B cell (primary cell): ENCODE data around the gene ARHGEF39. TPM values are rescaled to one million over a fixed set of nuclear protein-coding genes. Genes with fewer than 3 reads are reported as not detected.

Experiments
- ATAC-seq: fragments of 200-7000 bp; cut with Tn5 transposase; one replicate; pipeline ENCODE4 v1.10.0; 2021; ENCODE audit warnings: low read depth, mild to moderate bottlenecking, moderate number of reproducible peaks, moderate library complexity
- CTCF ChIA-PET: fragments of 350-600 bp; sonication (Branson Sonifier 250); formaldehyde crosslinking; loops from one replicate; lab custom pipeline; 2021; ENCODE audit warnings: antibody characterized with exemption, inconsistent platforms; lab: Charles Lee
- POLR2A ChIA-PET: fragments of 350-600 bp; sonication (Branson Sonifier 250); formaldehyde crosslinking; loops from one replicate; lab custom pipeline; 2021; ENCODE audit warnings: antibody characterized with exemption; lab: Charles Lee
- DNase-seq: peaks from one replicate; pipeline ENCODE4 v3.0.0; 2013
- H2AFZ ChIP-seq: 2 replicates; pipeline ENCODE4 v1.6.1; 2012; ENCODE audit warnings: mild to moderate bottlenecking, low read depth, low read length; ENCODE audit not compliant: insufficient read depth, poor library complexity, severe bottlenecking
- H3K27ac ChIP-seq, 2 donors: 1 replicate in 1 of 2; 2 replicates in 1 of 2; pipeline ENCODE4 v1.5.1; 2012 to 2013; ENCODE audit warnings: low read length in 2 of 2, mild to moderate bottlenecking in 2 of 2, moderate library complexity in 1 of 2
- H3K27me3 ChIP-seq, 4 experiments: fragments of 200-600 bp in 1 of 4; sonication (generic) in 1 of 4; replicated peaks in 1 of 4; 1 replicate in 2 of 4; 2 replicates in 2 of 4; pipeline versions ENCODE4 v1.6.1 to v1.7.0; 2013 to 2016; ENCODE audit warnings: low read length in 3 of 4, mild to moderate bottlenecking in 2 of 4, mixed read lengths in 1 of 4, moderate library complexity in 1 of 4; ENCODE audit not compliant: insufficient read depth in 4 of 4, control insufficient read depth in 3 of 4; ENCODE audit errors: control extremely low read depth in 1 of 4
- H3K36me3 ChIP-seq, 2 experiments: replicated peaks in 1 of 2; 1 replicate in 1 of 2; 2 replicates in 1 of 2; pipeline versions ENCODE4 v1.6.1 to v1.7.1; 2013; ENCODE audit warnings: low read length in 1 of 2; ENCODE audit not compliant: insufficient read depth in 2 of 2, control insufficient read depth in 1 of 2; ENCODE audit errors: control extremely low read depth in 1 of 2, extremely low read depth in 1 of 2
- H3K4me1 ChIP-seq, 2 donors: fragments of 200-600 bp in 1 of 2; sonication (generic) in 1 of 2; 1 replicate in 1 of 2; 2 replicates in 1 of 2; pipeline versions ENCODE4 v1.5.1 to v1.6.1; 2013 to 2017; ENCODE audit warnings: low read length in 2 of 2; ENCODE audit not compliant: control insufficient read depth in 2 of 2, insufficient read depth in 2 of 2
- H3K4me2 ChIP-seq: replicated peaks from 2 replicates; pipeline ENCODE3; 2012; ENCODE audit warnings: mild to moderate bottlenecking, low read depth, low read length; ENCODE audit not compliant: poor library complexity, severe bottlenecking
- H3K4me3 ChIP-seq, 5 experiments: fragments of 200-600 bp in 1 of 5; sonication (generic) in 1 of 5; 1 replicate in 3 of 5; 2 replicates in 2 of 5; pipeline versions ENCODE4 v1.5.1 to v1.7.0; 2011 to 2016; ENCODE audit warnings: low read length in 4 of 5, mild to moderate bottlenecking in 4 of 5, low read depth in 2 of 5, control low read depth in 1 of 5, moderate library complexity in 1 of 5; ENCODE audit not compliant: insufficient read depth in 1 of 5; ENCODE audit errors: control extremely low read depth in 1 of 5, extremely low read depth in 1 of 5
- H3K79me2 ChIP-seq: fragments of 200-600 bp; sonication (generic); one replicate; pipeline ENCODE4 v1.6.0; 2016; ENCODE audit warnings: low read length; ENCODE audit not compliant: control insufficient read depth, insufficient read depth
- H3K9ac ChIP-seq: fragments of 200-600 bp; sonication (generic); 2 replicates; pipeline ENCODE4 v1.6.1; 2017; ENCODE audit warnings: mild to moderate bottlenecking, low read length, moderate library complexity
- H3K9me3 ChIP-seq, 3 donors: one replicate each; pipeline versions ENCODE4 v1.6.1 to v1.7.1; 2013; ENCODE audit warnings: low read length in 2 of 3; ENCODE audit not compliant: control insufficient read depth in 2 of 3, insufficient read depth in 1 of 3; ENCODE audit errors: control extremely low read depth in 1 of 3
- H4K20me1 ChIP-seq: 2 replicates; pipeline ENCODE4 v1.6.0; 2012; ENCODE audit warnings: mild to moderate bottlenecking, low read length; ENCODE audit not compliant: insufficient read depth, control insufficient read depth, poor library complexity, severe bottlenecking
- H3K27ac Mint-ChIP-seq: one replicate; pipeline ENCODE4 v1.8.0; 2021; ENCODE audit warnings: mixed read lengths
- H3K27me3 Mint-ChIP-seq: one replicate; pipeline ENCODE4 v1.8.0; 2021; ENCODE audit warnings: mixed read lengths
- H3K4me1 Mint-ChIP-seq: one replicate; pipeline ENCODE4 v1.8.0; 2021; ENCODE audit warnings: mixed read lengths
- H3K4me3 Mint-ChIP-seq: one replicate; pipeline ENCODE4 v1.8.0; 2021; ENCODE audit warnings: mixed read lengths
- H3K9me3 Mint-ChIP-seq: one replicate; pipeline ENCODE4 v1.8.0; 2022; ENCODE audit warnings: mixed read lengths; ENCODE audit not compliant: insufficient read depth
- EZH2 ChIP-seq: IDR thresholded peaks from 2 replicates; pipeline ENCODE4 v1.6.1; 2012; ENCODE audit warnings: borderline replicate concordance, low read depth, mild to moderate bottlenecking, moderate library complexity, low read length; ENCODE audit not compliant: insufficient read depth, poor library complexity, severe bottlenecking
- WGBS: methylation state at CpG from one replicate; pipeline ENCODE4 v1.1.5; 2013; ENCODE audit warnings: missing lambda C conversion rate; ENCODE audit not compliant: insufficient coverage; 5-methylcytosine and 5-hydroxymethylcytosine counted together
- intact Hi-C: fragments of 100-400 bp; cut with micrococcal nuclease; formaldehyde crosslinking; loops from one replicate; pipeline ENCODE4 v1.10.0; 2022
- polyA plus RNA-seq: library from polyadenylated mRNA; depleted of rRNA; stranded (reverse); fragments of >200 nt; gene quantifications from 2 replicates; pipeline ENCODE4 v1.2.3, GENCODE V29; 2012
- total RNA-seq, 2 donors: library from RNA; stranded (reverse); fragments of 120-200 nt in 1 of 2; gene quantifications; 1 replicate in 1 of 2; 2 replicates in 1 of 2; pipeline versions ENCODE4 v1.2.3 to v1.2.4, GENCODE V29; 2013 to 2022
- TF ChIP-seq, protein P1 (sequence below): fragments of 200-600 bp; IDR thresholded peaks from one replicate; pipeline ENCODE4 v1.8.0; 2022; ENCODE audit warnings: antibody characterized with exemption, mild to moderate bottlenecking

ARHGEF39 gene
- total and polyA plus RNA-seq, 2 donors (not counting 1 experiment from before 2014, with no cell fraction given) = 0.40 to 0.62 TPM

DNA sequence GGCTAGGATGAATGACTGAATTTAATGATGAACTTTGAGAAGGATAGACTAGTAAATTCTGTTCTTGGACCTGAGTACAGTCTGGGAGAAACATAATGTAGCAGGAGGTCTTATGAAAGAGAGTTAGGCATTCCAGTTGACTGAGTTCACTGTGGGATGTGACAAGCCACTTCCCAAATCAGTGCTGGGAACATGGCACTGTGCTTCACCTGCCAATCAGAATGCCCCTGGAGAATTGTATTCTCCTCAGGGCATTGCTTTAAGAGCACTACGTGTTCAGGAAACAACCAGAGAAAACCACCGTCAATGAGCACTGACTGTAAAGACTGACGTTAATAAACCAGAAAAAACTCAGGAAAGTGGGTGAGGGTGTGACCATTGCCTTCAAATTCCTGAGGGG, 5.7 kb downstream of the ARHGEF39 start:
- H3K4me3 ChIP-seq = peak overlapping the region; percentile 84 to 93 (median 87)
- peak overlapping the region; percentile 91 for H3K4me2 ChIP-seq
- peaks cover 42 to 67% of the 10 kb centered on the region in 2 donors for H3K4me1 ChIP-seq
- H3K4me3 Mint-ChIP-seq = peak overlapping the region; percentile 94
- peaks cover 76% of the 10 kb centered on the region for H3K4me1 Mint-ChIP-seq
- POLR2A ChIA-PET = interaction anchor here (0.6 to 4.6 kb wide), 10 partner anchors 11 to 98 kb away, joined by 4 to 62 read pairs (median 14); partner anchors contain the start of genes CD72, CREB3, SIT1 and TESK1
- peaks cover 22% of the 10 kb centered on the region for H3K79me2 ChIP-seq
- H3K9ac ChIP-seq = peak overlapping the region; percentile 84
- no peaks in the 10 kb centered on the region for H3K9me3 Mint-ChIP-seq
- TF ChIP-seq, protein P1, sequence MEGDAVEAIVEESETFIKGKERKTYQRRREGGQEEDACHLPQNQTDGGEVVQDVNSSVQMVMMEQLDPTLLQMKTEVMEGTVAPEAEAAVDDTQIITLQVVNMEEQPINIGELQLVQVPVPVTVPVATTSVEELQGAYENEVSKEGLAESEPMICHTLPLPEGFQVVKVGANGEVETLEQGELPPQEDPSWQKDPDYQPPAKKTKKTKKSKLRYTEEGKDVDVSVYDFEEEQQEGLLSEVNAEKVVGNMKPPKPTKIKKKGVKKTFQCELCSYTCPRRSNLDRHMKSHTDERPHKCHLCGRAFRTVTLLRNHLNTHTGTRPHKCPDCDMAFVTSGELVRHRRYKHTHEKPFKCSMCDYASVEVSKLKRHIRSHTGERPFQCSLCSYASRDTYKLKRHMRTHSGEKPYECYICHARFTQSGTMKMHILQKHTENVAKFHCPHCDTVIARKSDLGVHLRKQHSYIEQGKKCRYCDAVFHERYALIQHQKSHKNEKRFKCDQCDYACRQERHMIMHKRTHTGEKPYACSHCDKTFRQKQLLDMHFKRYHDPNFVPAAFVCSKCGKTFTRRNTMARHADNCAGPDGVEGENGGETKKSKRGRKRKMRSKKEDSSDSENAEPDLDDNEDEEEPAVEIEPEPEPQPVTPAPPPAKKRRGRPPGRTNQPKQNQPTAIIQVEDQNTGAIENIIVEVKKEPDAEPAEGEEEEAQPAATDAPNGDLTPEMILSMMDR = no peak
- TF ChIP-seq EZH2 = no peak
- intact Hi-C loops = loop anchor here (1.0 to 5.0 kb wide), 4 partner anchors 31 to 542 kb away; partner anchors contain the start of genes ATOSB, FAM221B and TMEM8B
- DNase-seq (peak; percentile 48), ATAC-seq (no peak)
- H4K20me1 ChIP-seq = no peaks in the 10 kb centered on the region
- no peak overlapping the region for H2AFZ ChIP-seq
- 0% methylated on average over 3 of the region's 3 CpGs for WGBS
- H3K27me3 ChIP-seq = no peaks in the 10 kb centered on the region
- peaks cover 0 to 3% (median 0%) of the 10 kb centered on the region in 3 donors for H3K9me3 ChIP-seq
- H3K27ac Mint-ChIP-seq = peak overlapping the region; percentile 97
- CTCF ChIA-PET = interaction anchor here (0.8 to 15.0 kb wide), 20 partner anchors 8 to 223 kb away, joined by 3 to 268 read pairs (median 9); partner anchors contain the start of genes CA9, CD72, CREB3 and SIT1
- no peaks in the 10 kb centered on the region for H3K27me3 Mint-ChIP-seq
- peaks cover 0 to 14% of the 10 kb centered on the region in 2 experiments for H3K36me3 ChIP-seq
- peak overlapping the region; percentile 99 to 100 for H3K27ac ChIP-seq

DNA sequence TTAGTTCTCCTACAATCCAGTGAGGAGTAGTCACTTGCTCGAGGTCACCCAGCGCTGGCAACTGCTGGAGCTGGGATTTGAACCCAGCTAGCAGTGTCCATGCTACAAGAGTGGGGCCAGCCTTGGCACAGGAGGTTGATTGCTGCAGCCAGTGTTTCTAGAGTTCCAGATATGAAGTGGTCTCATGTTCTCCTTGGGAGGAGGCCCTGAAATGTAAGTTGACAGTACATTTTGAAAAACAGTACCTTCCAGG, 6.1 kb downstream of the ARHGEF39 start:
- H4K20me1 ChIP-seq = no peaks in the 10 kb centered on the region
- peak overlapping the region; percentile 84 for H3K9ac ChIP-seq
- peak overlapping the region; percentile 84 to 93 (median 87) for H3K4me3 ChIP-seq
- Mint-ChIP-seq H3K27me3 (no peaks in the 10 kb centered on the region), H3K4me3 (peak overlapping the region; percentile 94), H3K4me1 (peaks cover 74% of the 10 kb centered on the region), H3K27ac (peak overlapping the region; percentile 97), H3K9me3 (no peaks in the 10 kb centered on the region)
- intact Hi-C loops = loop anchor here (1.0 to 5.0 kb wide), 10 partner anchors 13 to 542 kb away; partner anchors contain the start of genes ATOSB, CREB3, FAM221B and TLN1
- H3K27ac ChIP-seq = peak overlapping the region; percentile 99 to 100
- ChIA-PET POLR2A (interaction anchor here (0.6 to 4.6 kb wide), 13 partner anchors 9 to 98 kb away, joined by 3 to 62 read pairs (median 10); partner anchors contain the start of genes CD72, CREB3, GBA2 and RGP1), CTCF (interaction anchor here (0.8 to 15.0 kb wide), 21 partner anchors 8 to 223 kb away, joined by 3 to 268 read pairs (median 9); partner anchors contain the start of genes CA9, CD72, CREB3 and SIT1)
- peak overlapping the region; percentile 86 for H2AFZ ChIP-seq
- DNase-seq = no peak
- TF ChIP-seq EZH2 = no peak
- TF ChIP-seq, protein P1 = no peak
- peaks cover 42 to 67% of the 10 kb centered on the region in 2 donors for H3K4me1 ChIP-seq
- peaks cover 22% of the 10 kb centered on the region for H3K79me2 ChIP-seq
- peaks cover 0 to 14% of the 10 kb centered on the region in 2 experiments for H3K36me3 ChIP-seq
- WGBS = 0% methylated on average over 2 of the region's 2 CpGs
- no peak for ATAC-seq
- H3K4me2 ChIP-seq = peak overlapping the region; percentile 91
- peaks cover 0 to 3% (median 0%) of the 10 kb centered on the region in 3 donors for H3K9me3 ChIP-seq
- H3K27me3 ChIP-seq = no peaks in the 10 kb centered on the region
